IPS-20b (cell line): ENCODE data around the gene TOMM22.
A peak's percentile ranks its signal among the peaks of the same experiment; 100 is the strongest.

Experiments used
- H3K27ac ChIP-seq: one replicate; pipeline ENCODE4 v1.5.1; 2013; ENCODE audit warnings: low read length
- H3K27me3 ChIP-seq: 2 replicates; pipeline ENCODE4 v1.6.1; 2013; ENCODE audit warnings: mild to moderate bottlenecking, low read length, inconsistent platforms; ENCODE audit not compliant: insufficient read depth
- H3K36me3 ChIP-seq: 2 replicates; pipeline ENCODE4 v1.6.1; 2013; ENCODE audit warnings: low read depth, mild to moderate bottlenecking, inconsistent platforms, low read length, moderate library complexity; ENCODE audit not compliant: insufficient read depth
- H3K4me1 ChIP-seq: 2 replicates; pipeline ENCODE4 v1.6.1; 2013; ENCODE audit warnings: mild to moderate bottlenecking, control low read depth, inconsistent platforms, low read length, moderate library complexity; ENCODE audit not compliant: insufficient read depth
- H3K4me3 ChIP-seq: 2 replicates; pipeline ENCODE4 v1.5.1; 2013; ENCODE audit warnings: mild to moderate bottlenecking, low read length, inconsistent platforms
- H3K9ac ChIP-seq: 2 replicates; pipeline ENCODE4 v1.6.1; 2013; ENCODE audit warnings: low read depth, mild to moderate bottlenecking, inconsistent platforms, low read length, moderate library complexity
- H3K9me3 ChIP-seq: 2 replicates; pipeline ENCODE4 v1.6.1; 2013; ENCODE audit warnings: mild to moderate bottlenecking, low read depth, low read length, inconsistent platforms; ENCODE audit not compliant: insufficient read depth

The TOMM22 gene

DNA sequence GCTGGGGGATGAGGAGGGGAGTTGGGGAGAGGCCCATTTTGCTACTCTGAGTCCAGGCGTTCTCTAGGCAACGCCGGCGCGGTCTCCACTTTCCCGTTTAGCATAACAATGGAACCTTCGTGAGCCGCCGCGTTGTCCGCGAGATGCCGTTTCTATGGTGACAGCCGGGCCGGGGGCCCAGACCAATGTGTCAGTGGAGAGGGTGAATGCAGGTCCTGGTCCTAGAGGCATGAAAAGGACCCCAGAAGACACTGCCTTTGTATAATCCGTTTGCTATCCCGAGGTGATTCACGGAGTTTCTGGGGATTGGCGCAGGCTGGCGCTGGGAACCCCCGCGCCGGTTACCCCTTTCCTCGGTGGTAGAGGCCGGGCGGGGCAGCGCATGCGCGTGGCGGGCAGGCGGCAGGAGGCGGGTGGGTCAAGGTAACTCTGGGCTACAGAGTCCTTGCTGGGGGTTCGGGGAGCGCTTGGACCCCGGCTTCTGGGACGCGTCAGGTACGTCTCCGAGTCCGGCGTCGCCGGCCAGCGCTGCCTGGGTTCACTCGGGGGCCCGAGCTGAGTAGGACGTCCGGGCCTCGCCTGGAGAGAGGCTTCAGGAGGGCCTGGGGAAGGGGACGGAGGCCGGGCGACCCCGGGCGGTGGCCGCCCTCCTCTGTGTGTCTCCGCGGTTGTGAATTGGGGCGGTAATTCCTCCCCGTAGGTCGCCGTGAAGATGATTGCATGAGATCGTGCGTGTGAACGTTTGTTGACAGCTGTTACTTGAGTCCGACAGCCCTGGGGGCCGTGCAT, 25.3 kb upstream of the TOMM22 start, which contains the start of the genes CBY1 and FAM227A:
TSS of gene CBY1 (plus strand) at position 383 of the 789 bp plus-strand sequence. CDS start 11,417 bp downstream, outside the sequence.
TSS of gene FAM227A (minus strand) at position 137 of the 789 bp plus-strand sequence. CDS start 6,224 bp downstream, outside the sequence.
- Histone ChIP-seq H3K9me3 (no peaks in the 10 kb centered on the region), H3K27ac (peak within 1 kb of the TSS; percentile 79), H3K36me3 (no peaks in the 10 kb centered on the region), H3K9ac (peak within 1 kb of the TSS; percentile 86), H3K4me1 (no peaks in the 10 kb centered on the region), H3K27me3 (no peaks in the 10 kb centered on the region), H3K4me3 (peak within 1 kb of the TSS; percentile 89)

DNA sequence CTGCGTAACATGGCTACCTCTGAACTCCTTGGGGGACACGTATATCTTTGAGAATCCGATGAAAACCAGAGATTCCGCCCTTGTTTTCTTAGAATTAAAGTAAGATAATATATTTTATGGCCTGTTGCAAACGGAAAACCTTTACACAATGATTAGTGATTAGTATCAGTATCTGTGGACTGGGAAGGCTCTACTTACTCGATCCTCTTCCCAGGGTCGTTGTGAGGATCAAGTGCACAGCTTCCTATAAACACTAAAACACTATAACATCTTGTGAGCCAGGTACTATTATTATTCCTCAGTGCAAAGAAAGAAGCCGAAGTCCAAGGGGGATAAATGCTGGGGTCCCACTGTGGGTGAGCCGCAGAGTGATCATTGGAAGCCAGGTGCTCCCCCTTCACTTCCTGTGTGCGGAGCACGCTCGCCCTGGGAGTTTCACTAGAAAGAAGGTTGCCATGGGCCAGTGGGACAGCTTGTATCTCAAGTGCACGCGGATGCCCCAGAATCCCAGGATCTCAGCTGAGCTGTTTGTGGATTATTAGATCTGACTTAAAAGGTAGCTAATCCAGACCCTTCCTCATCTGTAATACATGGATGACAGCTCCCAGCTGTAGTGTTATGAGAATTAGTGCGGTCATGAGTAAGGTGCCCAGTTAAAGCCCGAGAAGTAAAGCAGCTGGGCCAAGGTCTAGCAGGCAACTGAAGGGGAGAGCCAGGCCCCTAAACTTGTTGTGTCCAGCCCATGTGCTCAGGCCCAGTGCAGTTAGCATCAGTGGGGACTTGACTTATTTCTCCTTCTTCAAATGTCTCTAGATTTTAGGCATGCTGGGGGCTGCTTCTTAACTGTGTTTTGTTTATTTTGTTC, 24.5 kb upstream of the TOMM22 start:
- no peaks in the 10 kb centered on the region for H3K9me3 ChIP-seq
- no peaks in the 10 kb centered on the region for H3K27me3 ChIP-seq
- H3K27ac ChIP-seq, result no peak overlapping the region
- peak overlapping the region; percentile 89 for H3K4me3 ChIP-seq
- no peaks in the 10 kb centered on the region for H3K36me3 ChIP-seq
- H3K9ac ChIP-seq, result peak overlapping the region; percentile 86; the same call in 1 of the 2 replicates
- no peaks in the 10 kb centered on the region for H3K4me1 ChIP-seq

GRCh38 chr22:38674888-38675287, 6.9 kb upstream of the TOMM22 start:
- Histone ChIP-seq H3K27ac (no peak overlapping the region), H3K9ac (no peak overlapping the region), H3K36me3 (peaks cover 19% of the 10 kb centered on the region), H3K4me1 (no peaks in the 10 kb centered on the region), H3K27me3 (no peaks in the 10 kb centered on the region), H3K9me3 (no peaks in the 10 kb centered on the region), H3K4me3 (no peak overlapping the region)

DNA sequence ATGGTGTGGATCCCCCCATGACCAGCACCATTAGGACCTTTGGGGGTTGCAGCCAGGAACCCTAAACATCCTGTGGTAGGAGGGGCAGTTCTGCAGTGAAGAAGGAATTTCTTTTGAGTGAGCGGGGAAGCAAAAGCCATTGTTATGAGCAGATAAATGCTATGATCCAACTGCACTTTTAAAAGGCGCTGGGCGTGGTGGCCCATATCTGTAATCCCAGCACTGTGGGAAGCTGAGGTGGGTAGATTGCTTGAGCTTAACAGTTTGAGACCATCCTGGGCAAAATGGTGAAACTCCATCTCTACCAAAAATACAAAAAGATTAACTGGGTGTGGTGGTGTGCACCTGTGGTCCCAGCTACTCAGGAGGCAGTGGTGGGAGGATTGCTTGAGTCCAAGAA, 5.9 kb upstream of the TOMM22 start:
- H3K27me3 ChIP-seq, result no peaks in the 10 kb centered on the region
- H3K27ac ChIP-seq, result no peak overlapping the region
- peaks cover 19% of the 10 kb centered on the region for H3K36me3 ChIP-seq
- no peak overlapping the region for H3K4me3 ChIP-seq
- H3K4me1 ChIP-seq, result no peaks in the 10 kb centered on the region
- H3K9me3 ChIP-seq, result no peaks in the 10 kb centered on the region
- no peak overlapping the region for H3K9ac ChIP-seq

- no peak overlapping the region for H3K27ac ChIP-seq
- H3K27me3 ChIP-seq, result no peaks in the 10 kb centered on the region
- H3K36me3 ChIP-seq, result peaks cover 64% of the 10 kb centered on the region
- H3K9me3 ChIP-seq, result peaks cover 6% of the 10 kb centered on the region
- H3K4me1 ChIP-seq, result 0 out of 2 replicates have a peak, but pooled peaks cover 3% of the 10 kb centered on the region
- H3K4me3 ChIP-seq, result no peak overlapping the region
- no peak overlapping the region for H3K9ac ChIP-seq
Measured at GRCh38 chr22:38684895-38685294, 3.1 kb downstream of the TOMM22 start.

- Histone ChIP-seq H3K27me3 (no peaks in the 10 kb centered on the region), H3K9me3 (peaks cover 6% of the 10 kb centered on the region), H3K4me3 (no peak overlapping the region), H3K36me3 (peaks cover 66% of the 10 kb centered on the region), H3K27ac (no peak overlapping the region), H3K9ac (no peak overlapping the region), H3K4me1 (0 out of 2 replicates have a peak, but pooled peaks cover 3% of the 10 kb centered on the region)
Measured at GRCh38 chr22:38685761-38686160, 4.0 kb downstream of the TOMM22 start.

DNA sequence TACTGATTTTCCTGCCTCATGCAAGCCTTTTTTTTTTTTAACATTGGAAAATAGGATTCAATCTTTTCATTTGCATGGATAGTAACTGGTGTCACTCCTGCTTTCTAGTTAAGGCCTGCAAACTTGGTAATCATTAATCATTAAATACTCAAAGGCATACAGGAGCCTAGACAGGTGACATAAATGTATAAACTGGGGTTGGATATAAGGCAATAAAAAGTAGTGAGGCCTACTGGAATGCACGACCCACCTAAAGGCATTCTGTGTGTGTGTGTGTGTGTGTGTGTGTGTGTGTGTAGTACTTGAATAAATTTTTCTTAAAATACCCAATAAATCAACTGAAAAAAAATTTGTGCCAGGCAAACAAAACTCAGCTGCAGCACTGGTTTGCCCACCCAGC, 7.9 kb downstream of the TOMM22 start:
- Histone ChIP-seq H3K27me3 (no peaks in the 10 kb centered on the region), H3K9ac (no peak overlapping the region), H3K27ac (no peak overlapping the region), H3K9me3 (no peaks in the 10 kb centered on the region), H3K36me3 (peaks cover 50% of the 10 kb centered on the region), H3K4me1 (no peaks in the 10 kb centered on the region), H3K4me3 (no peak overlapping the region)

GRCh38 chr22:38694049-38694448, 12.3 kb downstream of the TOMM22 start:
- Histone ChIP-seq H3K36me3 (peaks cover 15% of the 10 kb centered on the region), H3K4me1 (peaks cover 4% of the 10 kb centered on the region; the same call in 1 of the 2 replicates)

GRCh38 chr22:38694940-38695339, 13.2 kb downstream of the TOMM22 start:
- Histone ChIP-seq H3K9me3 (no peaks in the 10 kb centered on the region), H3K27me3 (no peaks in the 10 kb centered on the region), H3K36me3 (peaks cover 6% of the 10 kb centered on the region; the same call in 1 of the 2 replicates), H3K4me1 (peaks cover 10% of the 10 kb centered on the region), H3K27ac (no peak overlapping the region), H3K9ac (no peak overlapping the region), H3K4me3 (no peak overlapping the region)

More at GRCh38 chr22:38694049-38694448, 12.3 kb downstream of the TOMM22 start:
- H3K9ac ChIP-seq, result no peak overlapping the region
- H3K4me3 ChIP-seq, result no peak overlapping the region
- no peaks in the 10 kb centered on the region for H3K9me3 ChIP-seq
- H3K27me3 ChIP-seq, result no peaks in the 10 kb centered on the region
- no peak overlapping the region for H3K27ac ChIP-seq

DNA sequence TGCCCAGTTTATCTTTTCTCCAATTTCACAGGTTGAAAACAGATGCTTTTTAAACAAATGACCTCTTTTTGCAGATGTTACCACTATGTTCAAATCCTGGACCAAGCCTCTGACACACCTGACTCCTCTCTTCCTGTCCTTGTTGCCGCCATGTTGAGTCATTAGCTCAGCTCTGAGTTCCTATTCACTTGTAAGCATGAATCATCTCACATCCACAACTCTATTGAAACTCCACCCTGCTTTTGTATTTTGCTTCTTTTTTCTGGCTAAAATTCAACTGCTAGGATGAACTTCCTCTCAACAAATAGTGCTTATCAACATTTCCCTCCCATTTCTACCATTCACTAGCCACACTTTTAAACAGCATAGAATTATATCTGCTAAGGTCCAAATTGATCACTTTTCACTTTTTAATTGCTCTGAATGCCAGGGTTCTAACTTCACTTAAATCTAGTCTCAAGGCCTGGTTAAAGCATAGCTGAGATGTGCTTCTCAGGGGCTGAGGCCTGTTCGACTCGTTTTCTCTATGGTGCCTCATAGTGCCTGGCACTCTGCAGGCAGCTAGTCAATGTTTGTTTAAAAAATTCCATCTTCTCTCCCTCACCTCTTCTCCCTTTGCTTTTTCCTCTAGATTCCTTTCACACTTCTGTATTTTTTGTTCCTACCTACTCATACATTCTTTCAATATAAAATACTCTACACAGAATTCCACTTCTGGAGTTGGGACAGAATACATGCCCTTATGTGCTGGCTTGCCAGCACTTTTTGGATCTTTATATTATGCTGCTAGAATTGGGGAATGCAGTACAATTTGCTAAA, 15.1 kb downstream of the TOMM22 start:
- H3K9me3 ChIP-seq, result no peaks in the 10 kb centered on the region
- H3K9ac ChIP-seq, result no peak overlapping the region
- H3K36me3 ChIP-seq, result peaks cover 4% of the 10 kb centered on the region; the same call in 1 of the 2 replicates
- H3K4me1 ChIP-seq, result peaks cover 13% of the 10 kb centered on the region
- no peak overlapping the region for H3K4me3 ChIP-seq
- no peak overlapping the region for H3K27ac ChIP-seq
- H3K27me3 ChIP-seq, result peaks cover 5% of the 10 kb centered on the region; the same call in 1 of the 2 replicates
